Measurements from ENCODE around the gene COMT. TPM values are rescaled to one million over a fixed set of nuclear protein-coding genes. Genes with fewer than 3 reads are reported as not detected.

Gene COMT
- total and polyA plus RNA-seq, 9 of the 15 experiments (the other 6 are each of a cell fraction or from before 2014, with no cell fraction given): 12.5 to 351 (median 155) TPM

GRCh38 chr22:19923914-19924513 lies 17.6 kb upstream of the COMT start (continued):
- TF ChIP-seq CREB5 (CRISPR knock-in tag; IDR thresholded peaks at IDR 0.05) (no peak), ZNF780A (CRISPR knock-in tag; IDR thresholded peaks at IDR 0.05) (no peak), MAFK (IDR thresholded peaks at IDR 0.05; ENCODE audit: low read length) (peak; percentile 33; the same call in 1 of the 2 replicates), ZNF586 (CRISPR knock-in tag; conservative IDR thresholded peaks at IDR 0.05) (no peak), ZBTB1 (CRISPR knock-in tag; IDR thresholded peaks at IDR 0.05; ENCODE audit: borderline replicate concordance, low read depth) (no peak), SP1 (CRISPR knock-in tag; IDR thresholded peaks at IDR 0.05) (no peak), SMC3 (conservative IDR thresholded peaks at IDR 0.05; ENCODE audit: insufficient read depth, low read depth, low read length) (no peak), HNRNPL (IDR thresholded peaks at IDR 0.05; ENCODE audit: low read depth, low read length) (no peak), RBM17 (IDR thresholded peaks at IDR 0.05; ENCODE audit: borderline replicate concordance, low read depth, low read length) (no peak), DIDO1 (tag; IDR thresholded peaks at IDR 0.05; ENCODE audit: low read depth) (no peak), MIER1 (IDR thresholded peaks at IDR 0.05; ENCODE audit: low read depth) (no peak), ZBTB33 (CRISPR knock-in tag; IDR thresholded peaks at IDR 0.05) (peak; percentile 98), ID3 (CRISPR knock-in tag; IDR thresholded peaks at IDR 0.05) (no peak), ID3 (tag; IDR thresholded peaks at IDR 0.05) (no peak), TAF15 (IDR thresholded peaks at IDR 0.05; ENCODE audit: low read depth, low read length) (no peak), TEAD4 (IDR thresholded peaks at IDR 0.05; ENCODE audit: low read length) (no peak), TEAD4 (CRISPR knock-in tag; IDR thresholded peaks at IDR 0.05; ENCODE audit: borderline replicate concordance) (peak; percentile 79; the same call in 1 of the 2 replicates)
